ENCODE results near the gene ADIRF. TPM values are rescaled to one million over a fixed set of nuclear protein-coding genes. Genes with fewer than 3 reads are reported as not detected.

Gene ADIRF
- total RNA-seq, 1 experiment from 2014 or later: 0.70 TPM

DNA sequence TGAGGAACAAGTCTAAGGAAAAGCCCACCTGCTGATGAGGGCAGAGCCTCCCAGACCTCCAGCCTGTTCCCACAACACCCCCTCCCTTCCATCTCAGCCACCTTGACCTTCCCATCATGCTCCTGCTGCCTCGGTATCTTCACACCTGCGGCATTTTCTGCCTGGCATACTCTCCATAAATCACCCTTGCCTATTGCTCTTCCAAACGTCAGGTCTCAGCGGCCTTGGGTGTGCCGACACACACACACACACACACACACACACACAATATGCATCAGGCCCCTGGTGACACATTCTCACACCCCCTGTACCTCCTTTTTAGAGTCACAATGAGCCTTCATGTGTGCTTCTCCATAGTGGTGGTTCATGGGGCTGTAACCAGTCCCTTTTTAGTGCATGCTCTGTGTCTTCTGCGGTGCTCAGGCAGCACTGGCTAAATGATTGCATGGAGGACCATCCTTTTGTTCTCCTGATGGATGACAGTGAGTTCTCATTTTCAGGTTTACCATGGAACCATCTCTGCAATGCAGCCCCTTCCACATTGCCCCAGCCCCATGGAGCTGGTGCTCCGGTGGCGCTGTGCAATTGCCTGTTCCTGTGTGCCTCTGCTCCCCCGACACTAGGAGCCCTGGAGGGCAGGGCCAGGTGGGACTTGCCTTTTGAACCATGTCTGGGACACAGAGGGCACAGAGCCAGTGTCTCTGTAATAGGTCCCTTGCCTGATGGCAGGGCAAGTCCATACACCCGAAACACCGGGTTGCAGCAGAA lies 4.5 kb downstream of the ADIRF start (continued):
- TF ChIP-seq E2F1 (CRISPR knock-in tag; IDR thresholded peaks at IDR 0.05) (no peak), RORB (CRISPR knock-in tag; IDR thresholded peaks at IDR 0.05) (no peak)

GRCh38 chr10:86974484-86974883 lies 6.2 kb downstream of the ADIRF start:
- TF ChIP-seq NR2C2 (CRISPR knock-in tag; IDR thresholded peaks at IDR 0.05): no peak
- no peak for TF ChIP-seq MAX (CRISPR knock-in tag; IDR thresholded peaks at IDR 0.05)
- TF ChIP-seq, protein P1, sequence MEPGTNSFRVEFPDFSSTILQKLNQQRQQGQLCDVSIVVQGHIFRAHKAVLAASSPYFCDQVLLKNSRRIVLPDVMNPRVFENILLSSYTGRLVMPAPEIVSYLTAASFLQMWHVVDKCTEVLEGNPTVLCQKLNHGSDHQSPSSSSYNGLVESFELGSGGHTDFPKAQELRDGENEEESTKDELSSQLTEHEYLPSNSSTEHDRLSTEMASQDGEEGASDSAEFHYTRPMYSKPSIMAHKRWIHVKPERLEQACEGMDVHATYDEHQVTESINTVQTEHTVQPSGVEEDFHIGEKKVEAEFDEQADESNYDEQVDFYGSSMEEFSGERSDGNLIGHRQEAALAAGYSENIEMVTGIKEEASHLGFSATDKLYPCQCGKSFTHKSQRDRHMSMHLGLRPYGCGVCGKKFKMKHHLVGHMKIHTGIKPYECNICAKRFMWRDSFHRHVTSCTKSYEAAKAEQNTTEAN (CRISPR knock-in tag; IDR thresholded peaks at IDR 0.05): no peak
- TF ChIP-seq ELF4 (CRISPR knock-in tag; IDR thresholded peaks at IDR 0.05; ENCODE audit: low read depth): no peak
- TF ChIP-seq, protein P2, sequence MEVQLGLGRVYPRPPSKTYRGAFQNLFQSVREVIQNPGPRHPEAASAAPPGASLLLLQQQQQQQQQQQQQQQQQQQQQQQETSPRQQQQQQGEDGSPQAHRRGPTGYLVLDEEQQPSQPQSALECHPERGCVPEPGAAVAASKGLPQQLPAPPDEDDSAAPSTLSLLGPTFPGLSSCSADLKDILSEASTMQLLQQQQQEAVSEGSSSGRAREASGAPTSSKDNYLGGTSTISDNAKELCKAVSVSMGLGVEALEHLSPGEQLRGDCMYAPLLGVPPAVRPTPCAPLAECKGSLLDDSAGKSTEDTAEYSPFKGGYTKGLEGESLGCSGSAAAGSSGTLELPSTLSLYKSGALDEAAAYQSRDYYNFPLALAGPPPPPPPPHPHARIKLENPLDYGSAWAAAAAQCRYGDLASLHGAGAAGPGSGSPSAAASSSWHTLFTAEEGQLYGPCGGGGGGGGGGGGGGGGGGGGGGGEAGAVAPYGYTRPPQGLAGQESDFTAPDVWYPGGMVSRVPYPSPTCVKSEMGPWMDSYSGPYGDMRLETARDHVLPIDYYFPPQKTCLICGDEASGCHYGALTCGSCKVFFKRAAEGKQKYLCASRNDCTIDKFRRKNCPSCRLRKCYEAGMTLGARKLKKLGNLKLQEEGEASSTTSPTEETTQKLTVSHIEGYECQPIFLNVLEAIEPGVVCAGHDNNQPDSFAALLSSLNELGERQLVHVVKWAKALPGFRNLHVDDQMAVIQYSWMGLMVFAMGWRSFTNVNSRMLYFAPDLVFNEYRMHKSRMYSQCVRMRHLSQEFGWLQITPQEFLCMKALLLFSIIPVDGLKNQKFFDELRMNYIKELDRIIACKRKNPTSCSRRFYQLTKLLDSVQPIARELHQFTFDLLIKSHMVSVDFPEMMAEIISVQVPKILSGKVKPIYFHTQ (CRISPR knock-in tag; IDR thresholded peaks at IDR 0.05): no peak
- TF ChIP-seq ZNF671 (CRISPR knock-in tag; IDR thresholded peaks at IDR 0.05): no peak
- no peak for TF ChIP-seq FOXP1 (CRISPR knock-in tag; IDR thresholded peaks at IDR 0.05; ENCODE audit: borderline replicate concordance)
- TF ChIP-seq, protein P3, sequence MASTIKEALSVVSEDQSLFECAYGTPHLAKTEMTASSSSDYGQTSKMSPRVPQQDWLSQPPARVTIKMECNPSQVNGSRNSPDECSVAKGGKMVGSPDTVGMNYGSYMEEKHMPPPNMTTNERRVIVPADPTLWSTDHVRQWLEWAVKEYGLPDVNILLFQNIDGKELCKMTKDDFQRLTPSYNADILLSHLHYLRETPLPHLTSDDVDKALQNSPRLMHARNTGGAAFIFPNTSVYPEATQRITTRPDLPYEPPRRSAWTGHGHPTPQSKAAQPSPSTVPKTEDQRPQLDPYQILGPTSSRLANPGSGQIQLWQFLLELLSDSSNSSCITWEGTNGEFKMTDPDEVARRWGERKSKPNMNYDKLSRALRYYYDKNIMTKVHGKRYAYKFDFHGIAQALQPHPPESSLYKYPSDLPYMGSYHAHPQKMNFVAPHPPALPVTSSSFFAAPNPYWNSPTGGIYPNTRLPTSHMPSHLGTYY (CRISPR knock-in tag; IDR thresholded peaks at IDR 0.05): no peak
- no peak for TF ChIP-seq TEAD1 (CRISPR knock-in tag; IDR thresholded peaks at IDR 0.05)
- TF ChIP-seq, protein P4, sequence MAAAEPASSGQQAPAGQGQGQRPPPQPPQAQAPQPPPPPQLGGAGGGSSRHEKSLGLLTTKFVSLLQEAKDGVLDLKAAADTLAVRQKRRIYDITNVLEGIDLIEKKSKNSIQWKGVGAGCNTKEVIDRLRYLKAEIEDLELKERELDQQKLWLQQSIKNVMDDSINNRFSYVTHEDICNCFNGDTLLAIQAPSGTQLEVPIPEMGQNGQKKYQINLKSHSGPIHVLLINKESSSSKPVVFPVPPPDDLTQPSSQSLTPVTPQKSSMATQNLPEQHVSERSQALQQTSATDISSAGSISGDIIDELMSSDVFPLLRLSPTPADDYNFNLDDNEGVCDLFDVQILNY (CRISPR knock-in tag; IDR thresholded peaks at IDR 0.05): no peak
- no peak for TF ChIP-seq OVOL2 (CRISPR knock-in tag; IDR thresholded peaks at IDR 0.05; ENCODE audit: borderline replicate concordance)
- no peak for TF ChIP-seq FOXJ3 (CRISPR knock-in tag; IDR thresholded peaks at IDR 0.05; ENCODE audit: borderline replicate concordance)
- TF ChIP-seq, protein P5, sequence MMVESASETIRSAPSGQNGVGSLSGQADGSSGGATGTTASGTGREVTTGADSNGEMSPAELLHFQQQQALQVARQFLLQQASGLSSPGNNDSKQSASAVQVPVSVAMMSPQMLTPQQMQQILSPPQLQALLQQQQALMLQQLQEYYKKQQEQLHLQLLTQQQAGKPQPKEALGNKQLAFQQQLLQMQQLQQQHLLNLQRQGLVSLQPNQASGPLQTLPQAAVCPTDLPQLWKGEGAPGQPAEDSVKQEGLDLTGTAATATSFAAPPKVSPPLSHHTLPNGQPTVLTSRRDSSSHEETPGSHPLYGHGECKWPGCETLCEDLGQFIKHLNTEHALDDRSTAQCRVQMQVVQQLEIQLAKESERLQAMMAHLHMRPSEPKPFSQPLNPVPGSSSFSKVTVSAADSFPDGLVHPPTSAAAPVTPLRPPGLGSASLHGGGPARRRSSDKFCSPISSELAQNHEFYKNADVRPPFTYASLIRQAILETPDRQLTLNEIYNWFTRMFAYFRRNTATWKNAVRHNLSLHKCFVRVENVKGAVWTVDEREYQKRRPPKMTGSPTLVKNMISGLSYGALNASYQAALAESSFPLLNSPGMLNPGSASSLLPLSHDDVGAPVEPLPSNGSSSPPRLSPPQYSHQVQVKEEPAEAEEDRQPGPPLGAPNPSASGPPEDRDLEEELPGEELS (CRISPR knock-in tag; IDR thresholded peaks at IDR 0.05): no peak
- no peak for TF ChIP-seq ZNF121 (CRISPR knock-in tag; IDR thresholded peaks at IDR 0.05)
- no peak for TF ChIP-seq TEAD4 (CRISPR knock-in tag; IDR thresholded peaks at IDR 0.05)
- TF ChIP-seq ZNF317 (CRISPR knock-in tag; IDR thresholded peaks at IDR 0.05; ENCODE audit: borderline replicate concordance, low read depth): no peak
- DNase-seq (ENCODE audit: low spot score) (no peak), ATAC-seq (no peak)
- Mint-ChIP-seq H3K4me3 (no peak overlapping the region), H3K27ac (no peak overlapping the region; the same call in 1 of the 2 replicates), H3K4me1 (peaks cover 31% of the 10 kb centered on the region), H3K9me3 (no peaks in the 10 kb centered on the region), H3K36me3 (no peaks in the 10 kb centered on the region), H3K27me3 (ENCODE audit: low read depth) (peaks cover 41% of the 10 kb centered on the region)
- ChIA-PET CTCF (interaction anchor here (1.0 kb wide), 2 partner anchors 14 to 35 kb away, joined by 3 read pairs; no protein-coding TSS in a partner anchor), POLR2A (no interaction called here)

Measured in WTC11 (cell line).